ENCODE measurements around the gene HDAC4.
"Not testable (repeated sequence)": the region's sequence is repeated elsewhere in the genome, so short reads cannot be mapped to it uniquely, and the experiment has no call there.

Gene HDAC4

DNA sequence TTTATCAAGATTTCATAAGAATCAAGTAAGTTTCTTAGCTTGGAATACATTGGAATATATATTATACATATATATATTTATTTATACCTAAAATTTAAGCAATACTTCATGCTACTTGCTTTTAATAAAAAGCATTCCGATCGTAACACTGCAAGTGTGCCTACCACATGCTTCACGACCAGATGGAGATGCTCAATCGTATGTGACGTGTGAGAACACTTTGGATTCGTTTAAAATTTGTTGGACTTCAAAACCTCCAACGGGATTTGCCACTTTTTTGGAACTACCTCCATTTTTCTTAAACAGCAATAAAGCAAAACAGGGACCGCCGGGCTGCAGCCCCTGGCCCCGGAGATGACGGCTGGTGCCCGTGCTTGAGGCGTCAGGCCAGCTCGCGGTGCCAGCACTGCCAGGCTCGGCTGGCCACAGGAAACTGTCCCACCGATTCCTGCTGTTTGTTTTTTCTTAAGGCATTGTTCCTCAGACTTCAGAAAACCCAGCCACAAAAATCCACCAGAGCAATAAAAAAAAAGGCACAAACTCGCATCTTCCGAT lies 348.9 kb downstream of the HDAC4 start:
- no peak for DNase-seq

DNA sequence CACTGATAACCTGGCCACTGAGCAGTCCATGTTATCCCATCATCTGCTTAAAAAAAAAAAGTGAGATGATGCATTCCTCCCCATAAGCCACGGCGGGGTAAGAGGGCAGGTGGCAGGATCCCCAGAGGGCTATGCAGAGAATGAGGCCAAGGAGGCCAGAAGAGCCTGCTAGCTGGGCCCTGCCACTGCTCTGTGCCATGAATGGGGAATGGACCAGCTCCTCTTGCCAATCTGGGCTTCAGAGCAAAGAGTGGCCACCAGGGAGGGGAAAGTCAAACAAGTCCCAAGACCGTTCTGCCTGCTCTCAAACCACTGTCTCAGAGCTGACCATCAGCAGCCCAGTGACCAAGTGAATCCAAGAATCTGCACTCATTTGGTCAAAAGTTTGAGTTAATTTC lies 350.6 kb downstream of the HDAC4 start:
- DNase-seq: no peak

DNA sequence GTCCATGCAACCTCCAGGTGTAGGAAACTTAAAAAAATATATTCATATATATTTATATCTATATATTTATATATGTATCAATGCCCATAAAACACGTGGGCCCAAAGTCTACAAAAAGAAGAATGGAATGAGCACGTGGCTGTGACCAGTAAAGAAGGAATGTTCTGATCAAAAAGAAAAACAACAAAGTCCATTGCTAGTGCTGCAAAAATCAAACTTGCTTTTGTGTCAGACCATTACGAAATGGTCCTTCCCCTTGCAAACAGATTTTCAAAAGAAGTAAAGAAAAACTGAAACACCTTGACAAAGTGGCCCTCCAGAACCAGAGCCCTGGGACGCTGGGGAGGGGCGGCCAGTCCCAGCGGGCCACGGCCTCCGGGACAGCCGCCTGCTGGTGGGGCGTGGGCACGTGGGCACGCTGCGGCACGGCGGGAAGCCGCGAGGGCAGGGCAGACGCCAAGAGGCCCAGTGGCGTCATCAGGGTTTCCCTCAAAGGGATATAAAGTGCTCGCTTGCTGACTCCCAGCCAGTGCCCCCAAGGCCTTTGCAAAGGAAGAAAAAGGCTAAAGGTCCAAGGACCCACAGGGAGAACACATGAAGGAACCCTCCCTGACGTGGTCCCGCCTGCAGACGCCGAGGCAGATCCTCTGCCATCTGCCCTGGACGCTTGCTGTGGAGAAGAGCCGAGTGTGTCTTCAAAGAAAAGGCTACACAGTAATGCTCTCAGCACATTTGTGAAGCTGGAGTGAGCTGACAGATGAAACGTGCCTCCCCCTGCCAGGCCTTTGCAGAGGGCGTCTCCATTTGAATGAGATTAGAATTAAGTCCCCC lies 351.2 kb downstream of the HDAC4 start:
- no peak for DNase-seq

DNA sequence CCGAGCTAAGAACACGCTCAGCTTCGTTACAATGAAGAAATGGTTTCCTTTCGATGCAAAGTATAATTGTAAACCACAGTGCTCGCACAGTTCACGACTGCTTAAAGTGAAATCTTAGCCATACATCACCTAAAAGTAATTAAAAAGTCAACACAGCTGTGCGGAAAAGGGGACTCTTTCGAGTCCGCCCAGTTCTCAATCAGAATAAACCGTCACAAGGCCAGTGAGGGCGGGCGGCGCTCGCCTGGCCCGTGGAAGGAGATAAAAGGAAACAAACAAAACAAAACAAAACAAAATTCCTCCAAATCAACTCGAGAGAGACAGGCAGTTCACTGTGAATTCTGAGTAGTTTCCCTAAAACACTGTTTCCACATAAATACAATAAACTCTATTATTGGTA lies 352.1 kb downstream of the HDAC4 start:
- DNase-seq: no peak

DNA sequence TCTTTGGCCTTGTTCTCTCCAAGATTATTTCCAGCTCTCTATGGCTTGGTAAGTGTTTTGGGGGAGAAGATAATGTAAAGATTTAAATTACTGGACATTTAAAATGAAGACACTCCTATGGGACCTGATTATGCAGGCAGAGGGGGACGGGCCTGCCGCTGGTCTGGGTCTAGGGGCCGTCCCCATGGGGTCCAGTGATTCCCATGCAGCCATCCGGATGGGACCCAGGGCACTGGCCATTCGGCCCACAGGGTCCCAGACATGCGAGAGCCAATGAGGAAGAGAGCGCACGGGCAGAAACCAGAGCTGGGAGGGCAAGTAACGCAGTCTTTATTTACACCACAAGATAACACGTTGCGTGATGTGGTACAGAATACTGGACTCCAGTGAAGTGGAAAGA lies 353.0 kb downstream of the HDAC4 start:
- no peak for DNase-seq

DNA sequence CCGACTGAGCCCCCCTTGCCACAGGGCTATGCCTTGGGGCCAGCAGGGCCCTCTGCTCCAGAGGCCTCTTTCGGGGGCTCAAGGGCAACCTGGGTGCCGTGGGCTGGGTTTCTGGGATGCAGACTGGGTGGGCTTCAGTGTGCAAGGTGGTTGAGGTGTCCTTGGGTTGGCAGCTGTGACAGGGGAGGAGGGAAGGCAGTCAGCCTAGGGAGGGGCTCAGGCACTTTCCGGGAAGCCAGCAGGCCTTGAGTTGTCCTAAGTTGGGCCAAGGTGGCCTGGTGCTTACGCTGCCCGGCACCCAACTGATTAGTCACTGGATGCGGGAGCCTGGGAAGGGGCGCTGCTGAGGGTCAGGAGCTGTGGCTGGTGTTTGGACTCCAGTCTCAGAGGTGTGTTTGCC lies 353.4 kb downstream of the HDAC4 start:
- no peak for DNase-seq

DNA sequence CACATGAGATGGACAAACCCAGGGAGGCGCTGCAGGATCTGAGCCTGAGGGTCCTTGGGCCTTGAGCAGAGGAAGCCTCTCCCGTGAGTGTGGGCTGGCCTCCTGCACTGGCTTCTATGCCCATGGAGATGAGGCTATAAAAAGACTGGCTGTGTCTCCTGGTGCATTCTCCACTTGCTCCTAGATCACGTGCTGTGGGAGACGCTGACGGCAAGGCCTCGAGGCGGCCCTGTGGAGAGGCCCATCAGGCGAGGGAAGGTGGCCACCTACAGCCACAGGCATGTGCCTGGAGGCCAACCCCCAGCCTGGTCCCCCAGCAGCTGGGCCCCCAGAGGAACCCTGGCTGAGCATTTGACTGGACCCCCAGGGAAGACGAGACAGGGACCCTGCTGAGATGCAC lies 354.0 kb downstream of the HDAC4 start:
- no peak for DNase-seq

DNA sequence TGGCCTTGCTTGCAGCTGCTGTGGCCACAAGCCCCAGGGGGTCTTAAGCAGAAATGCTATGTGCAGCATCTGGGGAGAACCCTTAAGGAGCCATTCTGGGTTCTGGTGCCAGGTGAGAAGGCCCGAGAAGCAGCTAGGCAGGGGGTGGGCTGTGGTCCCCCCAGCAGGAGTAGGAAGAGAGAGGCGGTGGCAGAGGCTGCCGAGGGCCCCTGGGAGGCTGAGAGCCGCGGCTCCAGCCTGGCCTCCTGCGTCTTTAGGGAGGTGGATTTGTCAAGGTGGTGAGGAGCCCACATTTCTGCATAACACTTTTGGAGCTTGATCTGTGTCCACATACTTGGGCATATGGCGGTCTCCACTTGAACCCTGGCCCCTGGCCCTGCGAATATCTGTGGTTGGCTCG lies 356.5 kb downstream of the HDAC4 start:
- no peak for DNase-seq

DNA sequence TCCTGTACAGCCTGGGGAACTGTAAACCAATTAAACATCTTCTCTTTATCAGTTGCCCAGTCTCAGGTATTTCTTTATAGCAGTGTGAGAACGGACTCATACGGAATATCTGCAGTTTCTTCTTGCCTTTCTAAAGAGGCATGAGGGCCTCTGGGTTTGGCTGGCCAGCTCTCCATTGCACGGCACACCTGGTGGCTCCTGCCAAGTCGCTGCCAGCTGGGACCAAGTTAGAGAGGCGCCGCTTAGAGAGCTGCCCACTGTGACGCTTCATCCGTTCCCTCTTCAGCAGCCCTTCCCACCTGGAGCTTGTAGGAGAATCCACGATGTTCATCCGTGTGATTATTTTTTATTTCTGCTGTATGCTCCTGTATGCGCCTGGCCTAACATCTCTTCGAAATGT lies 357.5 kb downstream of the HDAC4 start:
- no peak for DNase-seq

DNA sequence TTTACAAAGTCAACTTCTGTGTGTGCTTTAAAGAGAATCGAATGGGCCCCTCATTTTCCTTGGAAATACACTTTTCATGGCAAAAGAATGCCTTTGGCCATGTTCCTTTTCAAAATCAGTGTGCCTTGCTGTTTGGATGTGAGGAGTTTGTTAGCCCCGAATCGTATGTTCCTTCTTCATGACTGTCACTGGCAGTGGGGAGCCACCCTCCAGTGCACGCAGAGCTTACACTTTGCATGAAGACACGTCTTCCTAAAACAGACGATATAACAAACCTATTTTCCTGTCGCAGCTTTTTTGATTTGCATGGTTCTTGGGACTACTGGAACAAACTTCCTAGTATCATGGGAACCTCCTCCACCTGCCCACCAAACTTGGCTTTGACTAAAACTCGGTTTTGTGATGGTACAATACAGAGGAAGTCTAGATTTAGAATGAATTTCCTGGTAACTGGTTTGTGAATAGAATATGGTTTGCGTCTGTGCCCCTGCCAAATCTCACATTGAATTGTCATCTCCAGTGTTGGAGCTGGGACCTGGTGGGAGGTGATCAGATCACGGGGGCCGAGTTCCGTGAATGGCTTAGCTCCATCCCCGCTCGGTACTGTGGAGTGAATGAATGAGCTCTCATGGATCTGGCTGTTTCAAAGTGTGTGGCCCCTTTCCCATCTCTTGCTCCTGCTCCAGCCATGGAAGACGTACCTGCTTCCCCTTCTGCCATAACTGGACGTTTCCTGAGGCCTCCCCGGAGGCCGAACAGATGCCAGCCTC lies 358.1 kb downstream of the HDAC4 start:
- DNase-seq: no peak

DNA sequence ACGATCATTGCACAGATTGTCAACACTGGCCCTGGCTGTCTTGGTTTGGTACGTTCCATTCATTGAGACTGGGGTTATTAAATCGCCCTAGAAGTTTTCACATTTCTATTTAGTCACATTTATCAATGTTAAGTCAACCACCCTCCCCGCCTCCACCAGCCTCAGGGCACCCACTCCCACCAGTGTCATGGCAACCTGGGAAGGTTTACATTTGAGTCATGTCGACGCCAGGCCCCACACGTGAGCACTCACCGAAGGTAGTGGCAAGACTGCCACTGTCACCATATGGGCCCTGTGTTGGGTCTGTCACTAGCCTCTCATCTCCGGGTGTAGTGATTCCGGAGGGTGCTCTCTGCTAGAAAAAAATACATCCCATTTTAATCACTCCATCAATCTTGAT lies 358.8 kb downstream of the HDAC4 start:
- no peak for DNase-seq

DNA sequence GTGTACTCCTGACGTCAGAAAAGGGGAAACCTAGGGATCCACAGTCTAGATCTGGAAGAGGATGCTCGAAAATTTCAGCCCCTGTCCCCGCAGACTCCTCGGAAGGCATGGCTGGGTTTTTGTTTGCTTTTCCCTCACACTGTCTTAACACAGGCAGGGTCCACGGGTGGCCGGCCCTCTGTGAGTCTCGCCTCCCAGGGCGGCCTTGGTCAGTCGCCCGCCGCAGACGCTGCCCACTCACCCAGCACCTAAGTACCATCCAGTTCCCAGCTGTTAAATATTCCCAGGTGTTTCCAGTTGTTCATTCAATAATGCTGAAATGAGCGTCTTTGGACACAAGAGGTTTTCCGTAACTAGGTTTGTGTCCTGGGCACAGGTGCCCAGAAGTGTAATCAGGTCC lies 359.8 kb downstream of the HDAC4 start:
- no peak for DNase-seq

DNA sequence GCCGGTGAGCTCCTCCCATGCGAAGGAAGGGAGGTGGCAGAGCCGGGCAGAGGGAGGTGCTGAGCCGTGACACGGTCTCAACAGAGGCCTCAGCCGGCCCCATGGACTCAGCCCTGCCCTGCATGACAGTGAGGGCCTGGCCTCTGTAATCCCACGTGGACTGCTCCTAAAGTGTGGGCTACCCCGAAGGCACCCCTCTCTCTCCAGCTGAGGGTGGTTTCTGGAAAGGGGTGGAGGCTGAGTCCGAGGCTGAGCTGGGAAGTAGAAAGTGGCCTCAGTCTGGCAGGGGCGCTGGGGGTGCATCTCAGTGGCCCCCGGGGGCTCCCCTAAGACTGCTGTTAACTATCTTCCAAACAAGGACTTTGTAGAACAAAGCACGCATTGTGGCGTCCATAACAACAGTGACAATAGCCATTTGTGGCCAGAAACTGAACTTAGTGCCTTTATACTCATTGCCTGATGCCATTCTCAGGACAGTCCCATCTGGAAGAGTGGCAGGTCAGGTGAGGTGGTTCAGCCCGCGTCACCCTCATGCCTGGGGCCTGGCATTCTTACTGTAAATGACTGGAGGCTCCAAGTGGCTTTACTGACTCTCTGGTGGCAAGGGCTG lies 360.6 kb downstream of the HDAC4 start:
- no peak for DNase-seq

DNA sequence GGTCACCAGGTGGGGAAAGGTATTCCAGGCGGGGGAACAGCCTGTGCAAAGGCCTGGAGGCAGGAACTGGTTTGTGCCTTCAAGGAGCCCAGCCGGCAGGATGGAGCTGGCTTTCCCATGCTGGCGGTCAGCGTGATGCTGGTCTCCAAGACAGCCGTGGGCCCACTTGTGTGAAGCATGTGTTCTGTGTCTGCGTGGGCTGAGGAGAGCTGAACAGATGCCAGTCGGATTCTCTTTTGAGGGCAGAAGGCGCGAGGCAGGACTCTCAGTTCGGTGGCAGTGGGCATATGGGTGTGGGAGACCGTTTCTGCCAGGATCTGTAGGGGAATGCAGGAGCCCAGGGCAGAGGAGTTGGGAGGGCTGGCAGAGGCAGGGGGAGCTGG lies 361.4 kb downstream of the HDAC4 start:
- DNase-seq: no peak

DNA sequence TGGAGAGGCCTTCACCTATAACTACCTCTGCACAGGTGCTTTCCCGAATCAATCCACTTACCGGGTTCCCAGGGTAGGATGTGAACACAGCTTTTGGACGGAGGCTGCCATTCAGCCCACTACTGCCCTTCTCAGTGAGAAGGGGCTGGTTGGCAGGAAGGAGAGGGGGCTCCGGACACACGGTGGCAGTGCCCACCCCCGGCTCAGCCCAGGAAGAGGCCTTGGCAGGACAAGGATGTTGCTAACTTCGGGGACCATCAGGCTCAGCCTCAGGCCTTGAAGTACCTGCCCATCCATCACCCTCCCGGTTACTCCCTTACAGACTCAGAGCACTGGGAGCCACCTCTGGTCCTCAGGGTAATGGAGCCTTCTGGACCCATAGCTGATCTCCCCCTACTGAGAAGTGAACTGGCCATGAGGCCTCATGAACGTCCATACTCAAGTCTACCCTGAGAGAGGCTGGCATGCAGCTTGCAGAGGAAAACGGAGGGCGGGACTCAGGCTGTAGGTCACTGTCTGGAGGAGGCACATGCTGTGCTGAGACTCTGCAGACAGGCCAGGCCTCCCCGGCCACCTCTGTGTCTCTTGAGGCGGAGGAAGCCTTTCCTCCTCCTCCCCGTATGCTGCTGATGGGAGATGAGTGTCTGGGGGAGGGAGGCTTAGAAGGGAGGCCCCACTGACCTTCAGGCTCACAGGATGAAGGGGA lies 361.9 kb downstream of the HDAC4 start:
- DNase-seq: no peak

DNA sequence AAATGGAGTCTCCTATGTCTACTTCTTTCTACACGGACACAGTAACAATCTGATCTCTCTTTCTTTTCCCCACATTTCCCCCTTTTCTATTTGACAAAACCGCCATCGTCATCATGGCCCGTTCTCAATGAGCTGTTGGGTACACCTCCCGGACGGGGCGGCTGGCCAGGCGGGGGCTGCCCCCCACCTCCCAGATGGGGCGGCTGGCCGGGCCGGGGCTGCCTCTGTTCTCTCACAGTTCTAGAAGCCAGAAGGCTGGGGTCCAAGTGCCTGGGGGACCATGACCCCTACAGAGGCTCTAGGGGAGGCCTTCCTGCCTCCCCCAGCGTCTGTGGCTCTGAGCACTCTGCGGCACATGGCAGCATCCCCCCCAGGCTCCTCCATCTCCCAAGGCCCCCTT lies 362.5 kb downstream of the HDAC4 start:
- DNase-seq: not testable (repeated sequence)

DNA sequence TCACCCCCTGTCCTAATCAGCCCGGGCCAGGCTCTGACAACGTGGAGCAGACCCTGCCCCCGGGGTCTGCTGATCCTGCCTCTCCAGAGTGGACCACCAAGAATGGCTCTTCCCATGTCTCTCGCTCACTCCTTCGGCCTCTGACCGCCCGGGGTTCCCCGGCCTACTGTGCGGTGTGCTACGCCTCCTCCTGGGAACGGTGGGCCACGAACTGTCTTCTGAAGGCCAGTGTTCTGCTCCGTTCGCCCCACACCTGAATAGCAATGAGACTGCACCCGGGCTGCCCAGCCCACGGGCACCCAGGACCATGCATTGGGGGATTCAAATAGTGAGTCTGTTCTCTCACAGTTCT lies 363.3 kb downstream of the HDAC4 start:
- DNase-seq: no peak

DNA sequence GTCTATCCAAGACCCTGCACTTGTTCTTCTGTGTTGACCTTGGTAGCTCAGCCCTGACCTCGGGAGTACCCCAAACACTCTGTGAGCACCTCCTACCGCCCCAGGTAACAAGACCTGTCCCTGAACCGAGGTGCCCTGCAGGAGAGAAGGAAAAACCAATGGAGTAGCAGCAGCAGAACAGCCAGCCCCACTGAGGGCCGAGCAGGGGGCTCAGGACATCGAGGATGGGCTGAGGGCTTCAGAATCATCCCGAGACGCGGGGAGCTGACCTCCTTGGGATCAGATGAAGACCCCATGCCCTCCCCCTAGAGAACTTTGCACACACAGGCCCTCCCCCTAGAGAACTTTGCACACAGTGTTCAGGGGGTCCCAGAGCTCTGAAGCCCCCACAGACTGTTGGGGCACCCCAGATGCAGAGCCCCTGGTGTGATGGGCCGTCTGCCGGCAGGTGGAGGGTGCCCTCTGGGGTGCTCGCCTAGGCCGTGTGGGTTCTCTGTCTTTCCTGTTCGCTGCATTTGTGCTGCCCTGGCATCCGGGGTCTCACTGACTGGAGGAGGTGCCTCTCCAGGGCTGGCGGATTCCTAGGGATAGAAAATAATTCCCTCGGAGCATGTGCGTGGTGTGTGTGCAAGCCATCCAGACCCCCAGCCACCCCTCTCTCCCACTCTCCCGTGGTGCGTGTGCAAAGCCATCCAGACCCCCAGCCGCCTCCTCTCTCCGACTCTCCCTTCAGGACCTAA lies 363.8 kb downstream of the HDAC4 start:
- DNase-seq: no peak

DNA sequence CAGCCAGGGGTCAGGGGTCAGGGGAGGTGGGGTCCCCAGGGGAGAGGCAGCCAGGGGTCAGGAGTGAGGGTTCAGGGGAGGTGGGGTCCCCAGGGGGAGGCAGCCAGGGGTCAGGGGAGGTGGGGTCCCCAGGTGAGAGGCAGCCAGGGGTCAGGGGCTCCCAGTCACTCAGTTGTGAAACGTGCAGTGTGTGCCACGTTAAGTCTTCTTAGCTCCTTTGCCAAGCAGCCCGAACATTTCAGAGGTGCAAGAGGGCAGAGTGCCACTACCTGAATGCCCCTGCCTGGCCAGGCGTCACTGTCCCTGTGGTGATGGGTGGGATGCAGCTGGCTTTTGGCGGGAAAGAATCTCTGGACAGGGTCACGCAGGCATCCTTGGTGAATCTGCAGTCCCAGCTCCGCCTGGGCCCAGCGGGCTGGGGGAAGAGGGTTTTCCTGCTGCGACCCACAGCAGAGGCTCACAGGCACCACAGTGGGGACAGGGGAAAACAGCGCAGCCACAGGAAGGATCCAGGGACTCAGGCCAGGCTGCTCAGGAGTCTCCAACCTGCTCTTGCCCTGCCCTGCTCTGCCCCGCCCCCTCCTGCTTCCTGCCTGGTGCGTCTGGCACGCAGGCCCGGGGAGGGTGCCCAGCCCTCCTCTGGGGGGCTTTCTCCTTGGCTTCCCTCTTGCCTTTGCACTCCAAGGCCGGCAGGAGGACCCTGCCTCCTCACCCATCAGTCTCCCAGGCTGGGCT lies 364.7 kb downstream of the HDAC4 start:
- DNase-seq: no peak

DNA sequence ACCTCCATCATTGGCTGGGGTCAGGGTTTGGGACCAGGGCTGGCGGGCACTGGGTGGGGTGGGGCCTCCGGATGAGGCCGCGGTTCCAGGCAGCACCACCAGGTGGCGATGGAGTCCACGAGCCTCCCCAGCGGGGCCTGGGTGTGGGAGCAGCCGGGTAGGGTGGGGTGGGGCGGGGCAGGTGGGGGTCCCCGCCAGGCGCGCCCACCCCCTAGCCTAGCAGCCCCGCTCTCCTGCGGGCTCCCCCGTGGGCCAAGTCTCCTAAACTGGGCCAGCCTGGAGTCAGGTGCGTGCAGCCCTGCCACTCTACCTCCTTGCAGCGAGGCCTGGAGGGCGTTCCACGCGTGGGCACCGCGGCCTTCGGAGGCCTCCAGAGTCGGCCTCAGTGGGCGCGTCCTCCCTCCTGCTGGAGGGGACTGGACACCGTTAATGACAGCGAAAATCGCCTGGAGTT lies 365.4 kb downstream of the HDAC4 start:
- peak; percentile 64 for DNase-seq

DNA sequence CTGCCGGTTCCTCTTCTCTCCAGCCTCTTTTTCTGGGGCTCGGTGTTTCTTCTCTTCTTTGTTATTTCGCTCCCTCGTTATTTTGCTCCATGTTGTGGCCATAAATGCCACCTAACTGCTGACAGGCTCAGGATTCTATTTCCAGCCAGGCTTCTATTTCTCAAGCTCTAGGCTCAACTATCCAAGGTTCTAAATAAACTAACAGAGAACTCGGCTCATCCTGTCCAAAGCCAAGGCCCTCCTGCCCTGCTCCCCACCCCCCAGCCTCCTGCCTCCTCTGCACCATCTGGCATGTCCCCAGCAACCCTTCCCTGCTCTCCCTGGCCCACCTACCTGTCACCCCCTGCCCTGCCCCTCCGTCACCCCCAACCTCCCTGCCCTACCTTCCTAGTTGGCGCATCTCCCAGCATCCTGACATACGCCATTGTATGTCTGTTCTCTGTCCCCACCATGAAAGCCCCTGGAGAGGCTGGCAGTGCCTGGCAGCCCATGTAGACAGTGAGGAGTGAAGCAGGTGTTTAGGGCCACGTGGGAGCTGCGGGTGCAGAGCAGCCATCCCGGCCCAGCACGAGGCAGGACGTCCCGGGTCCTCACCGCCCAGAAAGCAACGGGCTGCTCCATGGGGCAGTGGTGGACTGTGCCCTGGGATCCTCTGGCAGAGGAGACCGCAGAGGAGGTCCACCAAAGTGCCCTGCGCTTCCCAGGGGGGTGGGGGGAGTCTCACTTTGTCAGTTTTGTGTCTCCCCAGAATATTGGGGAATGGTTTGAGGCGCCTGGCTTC lies 366.1 kb downstream of the HDAC4 start:
- no peak for DNase-seq

All from activated CD4-positive, alpha-beta T cell treated with anti-CD3 and anti-CD28 coated beads, Interleukin-10, Interleukin-2, amounts not matched to agents 100 ng/mL and 50 ng/mL, durations not matched to agents 16 hours and 8 hours (primary cell).